Gastrocnemius medialis (tissue), 4 donors: Measurements from ENCODE around the gene HIVEP3. TPM values are rescaled to one million over a fixed set of nuclear protein-coding genes. Genes with fewer than 3 reads are reported as not detected.

Experiments
- ATAC-seq, 2 donors: fragments of 150-250 bp; one replicate each; pipeline ENCODE4 v1.9.1; 2016
- DNase-seq, 2 donors: peaks; one replicate each; pipeline ENCODE4 v3.0.0-alpha.2; 2019
- H3K27ac ChIP-seq, 4 donors: fragments of 200-600 bp; sonication (generic); 1 replicate in 1 of 4; 2 replicates in 3 of 4; pipeline ENCODE4 v1.5.1; 2016 to 2018; ENCODE audit warnings: mild to moderate bottlenecking in 2 of 4, moderate library complexity in 1 of 4
- H3K27me3 ChIP-seq, 3 donors: fragments of 200-600 bp; sonication (generic) in 2 of 3; 1 replicate in 1 of 3; 2 replicates in 2 of 3; pipeline versions ENCODE4 v1.5.1 to v1.6.0; 2016 to 2019; ENCODE audit warnings: mild to moderate bottlenecking in 1 of 3, moderate library complexity in 1 of 3
- H3K36me3 ChIP-seq, 2 donors: fragments of 200-600 bp; sonication (generic) in 1 of 2; one replicate each; pipeline ENCODE4 v1.5.1; 2017 to 2018
- H3K4me1 ChIP-seq, 2 donors: fragments of 200-600 bp; sonication (generic) in 1 of 2; one replicate each; pipeline ENCODE4 v1.5.1; 2016 to 2017; ENCODE audit warnings: mild to moderate bottlenecking in 2 of 2
- H3K4me3 ChIP-seq, 4 donors: fragments of 200-600 bp; sonication (generic) in 3 of 4; 1 replicate in 1 of 4; 2 replicates in 3 of 4; pipeline ENCODE4 v1.5.1; 2016 to 2019; ENCODE audit warnings: mild to moderate bottlenecking in 2 of 4
- H3K9me3 ChIP-seq, 3 donors: fragments of 200-600 bp; sonication (generic) in 2 of 3; 1 replicate in 1 of 3; 2 replicates in 2 of 3; pipeline ENCODE4 v1.5.1; 2016 to 2019
- POLR2A ChIP-seq, 2 donors: fragments of 450-650 bp; IDR thresholded peaks; one replicate each; pipeline ENCODE4 v1.6.1; 2017; ENCODE audit warnings: antibody characterized with exemption in 2 of 2, mild to moderate bottlenecking in 2 of 2, moderate library complexity in 2 of 2
- in situ Hi-C, 4 donors: fragments of 200-750 bp; cut with MboI; loops; one replicate each; pipeline versions ENCODE4 v1.15.0 to v1.8.0; 2017; ENCODE audit warnings: low sequenced_read_pairs in 4 of 4
- intact Hi-C: fragments of 100-400 bp; cut with DNase I; formaldehyde crosslinking; loops from one replicate; pipeline ENCODE4 v1.15.1; 2023; ENCODE audit warnings: low total_unique reads
- total RNA-seq, 4 donors: library from RNA; depleted of rRNA; stranded (reverse); fragments of >200 nt; gene quantifications; one replicate each; pipeline versions ENCODE4 v1.1.0 to v1.2.3, GENCODE V29; 2016
- TF ChIP-seq, protein P1 (sequence below), 5 experiments: fragments of 450-650 bp in 3 of 5; fragments of 200-600 bp in 2 of 5; sonication (generic) in 2 of 5; IDR thresholded peaks in 4 of 5; conservative IDR thresholded peaks in 1 of 5; 1 replicate in 4 of 5; 2 replicates in 1 of 5; pipeline ENCODE4 v1.5.1; 2016 to 2019; ENCODE audit warnings: antibody characterized with exemption in 5 of 5, mild to moderate bottlenecking in 3 of 5, moderate library complexity in 3 of 5

The HIVEP3 gene
- total RNA-seq, 4 donors from 2014 or later = 0.80 to 1.8 (median 1.3) TPM

DNA sequence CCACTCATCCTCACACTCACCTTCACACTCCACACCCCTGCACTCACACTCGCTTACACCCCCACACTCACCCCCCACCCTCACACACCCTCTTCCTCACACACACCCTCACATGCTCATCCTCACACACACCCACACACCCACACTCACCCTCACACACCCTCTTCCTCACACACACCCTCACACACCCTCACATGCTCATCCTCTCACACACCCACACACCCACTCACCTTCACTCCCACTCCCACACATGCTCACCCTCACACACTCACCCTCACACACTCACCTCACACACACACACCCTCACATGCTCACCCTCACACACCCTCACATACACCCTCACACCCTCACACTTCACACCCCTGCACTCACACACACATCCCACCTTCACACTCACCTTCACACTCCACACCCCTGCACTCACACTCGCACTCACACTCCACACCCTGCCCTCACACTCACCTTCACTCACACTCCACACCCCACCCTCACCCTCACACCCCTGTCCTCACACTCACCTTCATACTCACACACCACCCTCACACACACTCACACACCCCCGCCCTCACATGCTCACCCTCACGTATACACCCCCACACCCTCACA is 391.7 kb downstream of the HIVEP3 start:
- H3K27me3 ChIP-seq = no peaks in the 10 kb centered on the region
- in situ Hi-C loops = no loop called here
- ATAC-seq (no peak), DNase-seq (no peak)
- TF ChIP-seq, protein P1, sequence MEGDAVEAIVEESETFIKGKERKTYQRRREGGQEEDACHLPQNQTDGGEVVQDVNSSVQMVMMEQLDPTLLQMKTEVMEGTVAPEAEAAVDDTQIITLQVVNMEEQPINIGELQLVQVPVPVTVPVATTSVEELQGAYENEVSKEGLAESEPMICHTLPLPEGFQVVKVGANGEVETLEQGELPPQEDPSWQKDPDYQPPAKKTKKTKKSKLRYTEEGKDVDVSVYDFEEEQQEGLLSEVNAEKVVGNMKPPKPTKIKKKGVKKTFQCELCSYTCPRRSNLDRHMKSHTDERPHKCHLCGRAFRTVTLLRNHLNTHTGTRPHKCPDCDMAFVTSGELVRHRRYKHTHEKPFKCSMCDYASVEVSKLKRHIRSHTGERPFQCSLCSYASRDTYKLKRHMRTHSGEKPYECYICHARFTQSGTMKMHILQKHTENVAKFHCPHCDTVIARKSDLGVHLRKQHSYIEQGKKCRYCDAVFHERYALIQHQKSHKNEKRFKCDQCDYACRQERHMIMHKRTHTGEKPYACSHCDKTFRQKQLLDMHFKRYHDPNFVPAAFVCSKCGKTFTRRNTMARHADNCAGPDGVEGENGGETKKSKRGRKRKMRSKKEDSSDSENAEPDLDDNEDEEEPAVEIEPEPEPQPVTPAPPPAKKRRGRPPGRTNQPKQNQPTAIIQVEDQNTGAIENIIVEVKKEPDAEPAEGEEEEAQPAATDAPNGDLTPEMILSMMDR (IDR thresholded peaks at IDR 0.05 in 4 of 5, conservative IDR thresholded peaks at IDR 0.05 in 1 of 5) = no peak
- TF ChIP-seq POLR2A (IDR thresholded peaks at IDR 0.05) = no peak
- no peaks in the 10 kb centered on the region for H3K36me3 ChIP-seq
- H3K4me3 ChIP-seq = no peak overlapping the region
- H3K27ac ChIP-seq = no peak overlapping the region
- no peaks in the 10 kb centered on the region for H3K4me1 ChIP-seq
- intact Hi-C loops = no loop called here
- no peaks in the 10 kb centered on the region for H3K9me3 ChIP-seq

DNA sequence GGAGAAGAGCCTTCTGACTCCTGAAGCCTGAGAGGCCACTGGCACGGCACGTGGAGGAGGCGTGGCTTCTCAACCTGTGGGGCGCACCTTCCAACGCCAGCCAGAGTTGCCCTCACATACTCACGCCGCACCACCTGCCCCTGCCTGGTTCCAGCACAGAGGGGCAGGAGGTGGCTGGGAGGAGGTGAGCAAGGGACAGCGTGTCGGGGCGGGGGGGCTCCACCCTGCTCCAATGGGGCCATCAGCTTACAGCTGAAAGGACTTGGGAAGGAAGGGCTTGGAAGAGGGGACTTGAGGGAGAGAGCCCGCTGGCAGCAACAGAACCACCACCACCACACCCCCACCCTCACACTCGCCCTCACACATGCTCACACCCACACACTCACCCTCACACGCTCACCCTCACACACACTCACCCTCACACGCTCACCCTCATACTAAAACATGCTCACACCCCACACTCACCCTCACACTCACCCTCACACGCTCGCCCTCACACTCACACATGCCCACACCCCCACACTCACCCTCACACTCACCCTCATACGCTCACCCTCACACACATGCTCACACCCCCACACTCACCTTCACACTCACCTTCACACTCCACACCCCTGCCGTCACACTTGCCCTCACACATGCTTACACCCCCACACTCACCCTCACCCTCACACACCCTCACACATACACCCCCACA is 392.7 kb downstream of the HIVEP3 start:
- in situ Hi-C loops = no loop called here

DNA sequence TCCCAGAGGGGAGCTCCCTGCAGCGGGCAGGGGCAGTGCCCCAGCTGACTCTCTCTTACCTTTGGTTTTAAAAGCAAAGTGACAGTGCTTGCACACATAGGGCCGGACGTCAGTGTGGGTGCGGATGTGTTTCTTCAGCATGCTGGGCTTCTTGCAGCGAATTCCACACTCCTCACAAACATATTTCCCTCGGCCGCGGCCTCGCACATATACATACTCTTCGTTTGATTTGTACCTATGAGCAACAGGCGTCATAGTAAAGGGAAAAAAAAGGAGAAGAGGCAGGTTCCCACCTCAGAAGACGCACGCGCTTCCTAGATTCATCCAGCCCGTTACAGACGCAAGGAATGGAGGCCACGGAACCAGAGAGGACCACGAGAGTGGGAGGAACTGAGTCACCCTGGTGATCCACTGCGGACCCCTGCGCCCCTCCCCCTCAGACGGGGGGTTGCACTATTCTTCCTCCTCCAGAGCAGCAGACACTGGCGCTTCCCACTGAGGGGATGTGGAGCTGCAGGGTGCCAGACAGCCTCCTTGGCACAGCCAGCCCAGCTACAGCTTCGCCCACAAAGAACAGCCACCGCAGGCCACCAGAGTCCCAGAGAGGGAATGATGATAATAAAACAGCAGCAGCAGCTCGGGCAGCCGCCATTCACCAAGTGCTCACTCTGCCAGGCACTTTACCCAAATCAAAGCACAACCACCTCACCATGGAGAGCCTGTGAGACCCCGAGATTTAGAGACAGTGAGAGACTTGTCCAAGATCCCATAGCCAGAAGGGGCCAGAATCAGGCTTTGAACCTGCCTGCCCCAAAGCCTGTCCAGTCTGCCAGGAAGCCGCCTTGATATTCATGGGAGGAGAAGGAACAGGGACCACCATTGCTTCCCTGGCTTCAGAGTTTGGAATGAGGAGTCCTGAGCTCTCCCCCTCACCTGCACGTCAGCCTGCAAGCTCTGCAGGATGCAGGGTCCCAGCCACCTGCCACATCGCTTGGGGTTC is 393.7 kb downstream of the HIVEP3 start:
- TF ChIP-seq, protein P1 (IDR thresholded peaks at IDR 0.05 in 4 of 5, conservative IDR thresholded peaks at IDR 0.05 in 1 of 5) = no peak
- TF ChIP-seq POLR2A (IDR thresholded peaks at IDR 0.05) = no peak
- Histone ChIP-seq H3K9me3 (no peaks in the 10 kb centered on the region), H3K4me1 (no peaks in the 10 kb centered on the region), H3K27me3 (no peaks in the 10 kb centered on the region), H3K27ac (no peak overlapping the region), H3K4me3 (no peak overlapping the region), H3K36me3 (no peaks in the 10 kb centered on the region)
- in situ Hi-C loops (no loop called here), intact Hi-C loops (no loop called here)
- DNase-seq (no peak), ATAC-seq (no peak)

More for the DNA sequence above, 392.7 kb downstream of the HIVEP3 start:
- Histone ChIP-seq H3K4me1 (no peaks in the 10 kb centered on the region), H3K4me3 (no peak overlapping the region), H3K9me3 (no peaks in the 10 kb centered on the region), H3K36me3 (no peaks in the 10 kb centered on the region), H3K27me3 (no peaks in the 10 kb centered on the region), H3K27ac (no peak overlapping the region)
- DNase-seq = no peak
- TF ChIP-seq POLR2A (IDR thresholded peaks at IDR 0.05) = no peak
- TF ChIP-seq, protein P1 (IDR thresholded peaks at IDR 0.05 in 4 of 5, conservative IDR thresholded peaks at IDR 0.05 in 1 of 5) = no peak
- intact Hi-C loops = no loop called here
- no peak for ATAC-seq

DNA sequence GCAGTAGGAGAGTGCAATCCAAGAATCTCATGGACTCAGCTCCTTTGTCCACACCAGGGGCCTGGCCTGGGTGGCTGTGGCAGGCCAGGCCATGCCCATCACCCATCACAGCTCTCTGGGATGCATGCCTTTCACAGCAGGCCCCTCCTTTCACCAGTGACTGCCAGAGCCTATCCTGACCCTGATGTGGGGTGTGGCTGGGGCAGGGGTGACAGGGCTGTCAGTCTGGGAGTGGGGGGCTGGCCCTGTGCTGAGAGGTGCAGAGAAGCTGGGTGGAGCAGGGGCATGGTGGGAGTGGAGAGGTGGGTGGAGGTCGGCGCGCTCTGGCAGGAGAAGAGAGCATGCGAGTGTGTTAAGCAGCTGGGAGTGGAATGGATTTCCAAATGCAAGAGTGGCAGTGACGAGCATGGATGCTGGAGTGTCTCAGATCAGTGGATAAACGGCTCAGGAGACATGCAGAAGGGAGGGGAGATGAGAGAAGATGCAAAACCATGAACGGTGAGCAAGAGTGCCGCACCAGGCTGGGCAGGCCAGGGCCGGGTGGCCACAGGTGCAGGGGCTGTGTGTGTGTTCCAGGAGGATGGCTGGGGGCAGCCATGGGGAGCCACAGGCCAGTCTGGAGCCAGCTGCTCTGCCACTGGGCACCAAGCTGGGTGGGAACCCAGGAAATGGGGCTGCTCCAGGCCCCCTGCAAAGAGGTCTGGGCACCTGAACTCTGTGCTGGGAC is 394.6 kb downstream of the HIVEP3 start:
- H3K4me1 ChIP-seq = no peaks in the 10 kb centered on the region
- no peak for TF ChIP-seq POLR2A (IDR thresholded peaks at IDR 0.05)
- TF ChIP-seq, protein P1 (IDR thresholded peaks at IDR 0.05 in 4 of 5, conservative IDR thresholded peaks at IDR 0.05 in 1 of 5) = no peak
- ATAC-seq (no peak), DNase-seq (no peak)
- no peaks in the 10 kb centered on the region for H3K27me3 ChIP-seq
- in situ Hi-C loops (no loop called here), intact Hi-C loops (no loop called here)
- H3K9me3 ChIP-seq = no peaks in the 10 kb centered on the region
- no peak overlapping the region for H3K27ac ChIP-seq
- H3K36me3 ChIP-seq = no peaks in the 10 kb centered on the region
- H3K4me3 ChIP-seq = no peak overlapping the region
